ENCODE data around the gene PTPRB. TPM values are rescaled to one million over a fixed set of nuclear protein-coding genes. Genes with fewer than 3 reads are reported as not detected.

The PTPRB gene
- total and polyA plus RNA-seq, 2 of the 4 experiments (the other 2 are of a cell fraction) = 4.1 to 6.5 TPM

GRCh38 chr12:70660620-70661219 is 23.5 kb upstream of the PTPRB start:
- H3K4me2 ChIP-seq (ENCODE audit: low read depth, low read length) = no peak overlapping the region
- no peak for ATAC-seq (ENCODE audit: low read depth)
- dilution Hi-C loops (cut with HindIII; ENCODE audit: low sequenced_read_pairs, unreplicated experiment) = no loop called here

More at GRCh38 chr12:70660620-70661219, 23.5 kb upstream of the PTPRB start:
- no peak overlapping the region for H3K56ac ChIP-seq (ENCODE audit: extremely low read depth, insufficient read depth, low read length)
- no peak overlapping the region for H3K23ac ChIP-seq (ENCODE audit: low read depth, low read length)
- no TSS peak for BruUV-seq (replicated peaks)
- no peaks in the 10 kb centered on the region for H4K20me1 ChIP-seq (ENCODE audit: insufficient read depth, low read length)
- CTCF ChIA-PET = no interaction called here
- peak overlapping the region; percentile 17 for H2BK5ac ChIP-seq (ENCODE audit: low read depth, low read length, poor library complexity, severe bottlenecking)
- in situ Hi-C loops (cut with MboI; ENCODE audit: low sequenced_read_pairs) = no loop called here
- H2BK120ac ChIP-seq (ENCODE audit: low read depth, low read length) = no peak overlapping the region
- no peaks in the 10 kb centered on the region for H3K79me1 ChIP-seq (ENCODE audit: low read depth in 1 of 2, low read length in 2 of 2)
- no peak overlapping the region for H2BK20ac ChIP-seq (ENCODE audit: low read depth, low read length)
- no peaks in the 10 kb centered on the region for H3K4me1 ChIP-seq (ENCODE audit: control insufficient read depth, insufficient read depth, low read length)
- TF ChIP-seq POLR2A (IDR thresholded peaks at IDR 0.05; ENCODE audit: low read depth, low read length) (no peak), MAFK (IDR thresholded peaks at IDR 0.05; ENCODE audit: low read depth, low read length) (peak; percentile 64; the same call in 1 of the 2 replicates), MXI1 (IDR thresholded peaks at IDR 0.05; ENCODE audit: borderline replicate concordance, low read depth, low read length) (no peak), USF2 (IDR thresholded peaks at IDR 0.05; ENCODE audit: low read depth, low read length) (peak; percentile 52; the same call in 1 of the 2 replicates)
- no peaks in the 10 kb centered on the region for H3K9me1 ChIP-seq (ENCODE audit: insufficient read depth, low read length)
- DNase-seq = peak; percentile 77
- H3K36me3 ChIP-seq (ENCODE audit: control insufficient read depth, insufficient read depth, low read length) = no peaks in the 10 kb centered on the region
- H3K14ac ChIP-seq (replicated peaks; ENCODE audit: low read depth, low read length) = 0 out of 2 replicates have a peak overlapping the region, but pooled peaks have one; percentile 63
- H4K8ac ChIP-seq (ENCODE audit: low read depth in 2 of 2, low read length in 2 of 2) = no peak overlapping the region
- H3K4me3 ChIP-seq (ENCODE audit: insufficient read depth, low read depth, low read length) = no peak overlapping the region
- intact Hi-C loops (cut with micrococcal nuclease) = no loop called here
- no peak overlapping the region for H3K18ac ChIP-seq (ENCODE audit: low read depth, low read length)
- H4K5ac ChIP-seq (ENCODE audit: low read depth, low read length) = no peak overlapping the region
- POLR2A ChIA-PET (ENCODE audit: unreplicated experiment) = no interaction called here
- peak overlapping the region; percentile 76 for H2AFZ ChIP-seq (replicated peaks; ENCODE audit: low read length, poor library complexity)
- whole genome bisulfite sequencing, 2 experiments (ENCODE audit: extremely low coverage in 2 of 2, insufficient read length in 1 of 2) = no CpG with 5 or more reads among the region's 5 CpGs
- no peaks in the 10 kb centered on the region for H3K9me3 ChIP-seq (ENCODE audit: control insufficient read depth, insufficient read depth, low read length)
- no peaks in the 10 kb centered on the region for H3K27me3 ChIP-seq (ENCODE audit: control insufficient read depth, insufficient read depth, low read length)
- no peak overlapping the region for H2BK15ac ChIP-seq (ENCODE audit: low read depth, low read length)
- no peak overlapping the region for H3K27ac ChIP-seq (ENCODE audit: insufficient read depth, low read length)
- no peak overlapping the region for H4K91ac ChIP-seq (ENCODE audit: insufficient read depth, low read depth, low read length)
- H3K4ac ChIP-seq (ENCODE audit: low read depth, low read length) = no peak overlapping the region
- no peak overlapping the region for H3K9ac ChIP-seq (ENCODE audit: low read depth, low read length)
- no peak overlapping the region for H2AK5ac ChIP-seq (ENCODE audit: low read depth, low read length)
- H2AK9ac ChIP-seq (replicated peaks; ENCODE audit: low read depth, low read length, poor library complexity) = no peak overlapping the region
